GOT3 (cell line): ENCODE measurements around the gene FHAD1.
"Not testable (repeated sequence)": the region's sequence is repeated elsewhere in the genome, so short reads cannot be mapped to it uniquely, and the experiment has no call there.

ENCODE experiments used
- DNase-seq: peaks from one replicate; lab custom pipeline; 2025; ENCODE audit warnings: mixed read lengths; lab: John Stamatoyannopoulos, UW

Gene FHAD1

DNA sequence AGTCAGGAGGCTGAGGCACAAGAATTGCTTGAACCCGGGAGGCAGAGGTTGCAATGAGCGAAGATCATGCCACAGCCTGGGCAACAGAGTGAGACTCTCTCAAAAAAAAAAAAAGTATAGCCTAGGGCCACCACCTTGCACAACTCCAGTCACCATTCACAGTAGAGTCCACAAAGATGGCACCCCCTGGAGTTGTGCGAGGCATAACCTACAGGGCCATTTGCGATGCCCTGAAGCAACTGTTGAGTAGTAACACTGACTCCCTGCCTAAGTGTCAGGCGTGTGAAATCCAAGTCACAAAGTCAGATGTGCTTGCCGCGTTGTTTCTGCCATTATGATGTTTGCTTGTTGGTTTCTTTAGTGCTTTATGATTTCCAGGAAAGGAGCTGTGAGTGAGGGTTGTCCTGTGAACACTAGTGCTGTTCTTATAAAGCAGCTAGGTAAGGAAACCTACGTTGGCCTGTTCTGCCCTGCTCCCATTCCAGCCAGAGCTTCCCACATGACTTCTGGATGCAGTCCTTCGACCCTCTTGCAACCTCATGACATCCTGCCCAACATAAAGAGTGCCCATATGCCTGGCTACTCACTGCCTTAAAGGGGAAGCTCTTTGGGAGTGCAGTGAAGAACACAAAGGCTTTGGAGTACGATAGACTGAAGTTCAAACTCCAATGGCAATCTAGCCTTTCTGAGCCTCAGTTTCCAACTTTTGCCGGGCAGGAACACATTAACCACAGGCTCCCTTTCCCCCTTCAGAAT lies 29.8 kb downstream of the FHAD1 start:
- no peak for DNase-seq

DNA sequence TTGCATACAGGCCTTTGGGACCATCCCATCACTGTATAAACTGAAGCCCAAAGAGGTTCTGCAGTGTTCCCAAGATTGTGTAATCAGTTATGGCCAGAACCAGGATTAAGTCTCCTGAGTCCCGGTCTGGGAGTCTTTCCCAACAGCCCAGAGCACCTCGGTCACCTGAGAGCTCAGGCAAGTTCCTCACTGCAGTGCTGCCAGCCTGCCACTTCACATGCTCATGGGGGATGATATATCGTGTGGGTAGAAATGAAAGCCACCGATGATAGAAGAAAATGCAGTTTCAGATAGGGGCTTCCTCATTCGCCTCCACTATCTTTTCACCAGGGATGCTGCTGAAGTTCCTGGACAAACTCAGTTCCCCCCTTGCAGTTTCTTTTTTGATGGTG lies 30.4 kb downstream of the FHAD1 start:
- DNase-seq: no peak

- DNase-seq: no peak
These were observed 30.9 kb downstream of the FHAD1 start for GRCh38 chr1:15277933-15278332.

- DNase-seq: no peak
These were observed 32.7 kb downstream of the FHAD1 start for GRCh38 chr1:15279576-15280230.

DNA sequence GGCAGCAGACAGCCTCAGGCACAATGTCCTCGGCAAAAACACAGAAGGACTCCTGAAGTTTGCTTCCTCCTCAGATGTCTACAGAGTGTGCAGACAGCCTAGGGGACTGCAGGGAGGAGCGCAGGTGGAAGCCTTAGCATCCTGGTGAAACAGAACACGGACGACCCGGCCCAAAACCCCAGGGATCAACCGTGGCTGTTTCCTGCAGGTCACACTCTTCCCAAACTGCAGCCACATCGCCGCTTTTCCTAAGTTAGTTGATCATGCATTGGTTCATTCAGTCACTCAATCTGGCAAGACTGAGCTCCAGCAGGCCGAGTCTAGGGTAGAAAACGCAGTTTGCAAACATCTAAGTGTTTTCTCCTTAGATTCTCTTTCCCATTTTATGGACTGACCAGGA lies 33.4 kb downstream of the FHAD1 start:
- DNase-seq: no peak

GRCh38 chr1:15282038-15282437 lies 35.0 kb downstream of the FHAD1 start:
- no peak for DNase-seq

DNA sequence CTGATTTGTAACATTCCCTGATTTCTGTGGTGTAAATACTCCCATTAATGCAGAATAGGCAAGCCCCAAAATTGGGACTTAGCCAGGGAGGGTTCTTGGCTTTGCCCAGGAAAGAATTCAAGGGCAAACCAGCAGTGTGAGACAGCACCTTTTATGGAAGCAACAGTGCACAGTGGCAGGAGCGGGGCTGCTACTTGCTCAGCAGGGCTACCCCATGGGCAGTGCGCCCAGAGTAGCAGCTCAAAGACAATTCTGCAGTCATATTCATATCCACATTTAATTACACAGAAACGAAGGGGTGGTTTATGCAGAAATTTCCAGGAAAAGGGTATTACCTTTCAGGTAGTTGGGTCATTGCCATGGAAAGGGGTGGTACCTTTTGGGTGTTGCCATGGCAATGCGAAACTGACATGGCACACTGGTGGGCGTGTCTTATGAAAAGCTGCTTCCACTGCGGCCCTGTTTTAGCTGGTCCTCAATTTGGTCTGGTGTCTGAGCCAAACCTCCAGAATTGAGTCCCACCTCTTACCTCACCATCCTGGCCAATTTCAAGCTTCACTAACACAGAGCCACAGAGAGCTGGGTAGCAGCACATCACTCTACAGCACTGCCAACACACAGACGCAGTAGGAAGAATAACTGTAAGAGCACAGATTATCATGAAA lies 35.9 kb downstream of the FHAD1 start:
- no peak for DNase-seq

GRCh38 chr1:15283526-15283925 lies 36.5 kb downstream of the FHAD1 start:
- DNase-seq: no peak

- no peak for DNase-seq
These were observed 39.4 kb downstream of the FHAD1 start for GRCh38 chr1:15286452-15286851.

- DNase-seq: no peak
These were observed 40.3 kb downstream of the FHAD1 start for GRCh38 chr1:15287035-15287979.

GRCh38 chr1:15288173-15288926 lies 41.3 kb downstream of the FHAD1 start:
- DNase-seq: no peak

DNA sequence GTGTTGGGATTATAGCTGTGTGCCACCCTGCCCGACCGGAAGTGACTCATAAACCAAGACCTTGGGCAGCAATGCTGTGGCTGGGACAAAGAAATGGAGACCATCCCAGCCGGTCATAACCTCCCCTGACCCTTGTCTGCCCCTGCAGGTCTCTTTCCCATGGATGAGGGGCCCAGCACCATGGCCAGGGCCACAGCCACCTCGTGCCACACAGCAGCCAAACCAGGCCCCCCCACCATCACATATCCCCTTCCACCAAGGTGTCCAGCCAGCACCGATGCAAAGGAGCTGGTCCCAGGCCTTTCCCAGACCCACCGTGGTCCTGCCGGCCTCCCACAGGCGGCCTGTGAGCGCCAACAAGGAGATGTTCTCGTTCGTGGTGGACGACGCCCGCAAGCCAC lies 42.2 kb downstream of the FHAD1 start:
- DNase-seq: no peak

DNA sequence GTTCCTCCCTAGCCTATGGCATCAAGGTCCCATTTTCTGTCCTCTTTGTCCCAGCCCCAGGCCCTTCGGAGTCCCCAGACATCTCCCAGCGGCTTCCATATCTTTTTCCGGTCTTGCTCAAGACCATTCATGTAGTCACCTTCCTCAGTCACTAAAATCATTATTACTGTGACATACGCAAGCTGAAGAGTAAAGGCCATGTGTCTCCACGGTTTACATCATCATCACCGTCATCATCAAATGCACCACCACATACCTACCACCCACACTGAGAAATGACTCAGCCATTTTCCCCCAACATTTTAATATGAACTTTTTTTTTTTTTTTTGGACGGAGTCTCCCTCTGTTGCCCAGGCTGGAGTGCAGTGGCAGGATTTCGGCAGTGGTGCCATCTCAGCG lies 43.4 kb downstream of the FHAD1 start:
- no peak for DNase-seq

GRCh38 chr1:15295696-15296095 lies 48.7 kb downstream of the FHAD1 start:
- no peak for DNase-seq

DNA sequence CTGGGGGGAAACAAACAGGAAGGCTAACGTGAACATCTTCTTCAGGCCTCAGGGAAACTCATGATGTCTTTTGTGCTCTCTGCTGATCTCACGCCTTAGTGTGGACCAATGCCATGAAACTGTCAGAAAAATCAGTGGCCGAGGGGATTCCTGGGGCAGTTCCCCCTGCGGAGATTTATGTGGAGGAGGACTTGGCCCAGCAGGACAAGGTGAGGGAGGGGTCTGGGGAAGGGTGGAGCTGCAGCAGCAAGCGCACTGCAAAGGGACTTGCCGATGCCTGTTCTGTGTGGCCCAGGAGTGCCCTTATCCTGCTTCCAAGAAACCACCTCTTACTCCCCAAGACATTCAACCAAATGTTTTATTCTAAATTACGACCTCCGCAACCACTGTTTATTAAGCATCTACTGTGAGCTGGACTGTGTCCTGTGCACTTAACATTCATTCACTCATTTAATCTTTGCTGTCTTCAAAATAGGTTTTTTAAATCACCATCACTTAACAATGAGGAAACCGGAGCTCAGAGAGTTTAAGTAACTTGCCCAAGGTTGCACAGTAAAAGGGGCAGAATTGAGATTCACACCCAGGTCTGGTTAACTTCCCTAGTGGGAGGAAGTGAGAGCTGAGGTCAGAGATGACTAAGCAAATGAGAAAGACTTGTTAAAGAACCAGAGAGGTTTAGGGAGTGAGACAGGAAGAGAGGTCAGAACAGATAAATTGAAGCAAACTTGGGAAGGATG lies 49.7 kb downstream of the FHAD1 start:
- DNase-seq: no peak

GRCh38 chr1:15297975-15298374 lies 51.0 kb downstream of the FHAD1 start:
- DNase-seq: not testable (repeated sequence)

- no peak for DNase-seq
These were observed 52.2 kb downstream of the FHAD1 start for GRCh38 chr1:15299179-15299578.

DNA sequence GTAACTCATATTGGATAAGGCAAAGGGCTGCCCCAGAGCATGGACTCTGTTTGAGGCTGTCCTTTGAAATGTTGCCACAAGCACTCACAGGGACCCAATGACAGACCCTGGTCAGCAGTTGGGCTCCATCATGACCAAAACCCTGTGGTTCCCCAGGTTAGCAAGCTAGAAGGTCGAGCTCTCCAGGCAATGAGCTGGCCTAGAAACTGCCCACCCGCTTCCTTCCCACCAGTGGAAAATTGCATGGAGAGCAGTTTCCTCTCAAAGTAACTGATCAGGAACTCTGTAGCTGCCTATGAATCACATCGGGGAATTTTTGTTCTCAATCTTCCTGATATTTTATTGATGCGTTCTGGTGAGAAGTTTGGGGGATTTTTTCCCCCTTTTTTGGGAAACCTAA lies 52.8 kb downstream of the FHAD1 start:
- no peak for DNase-seq

DNA sequence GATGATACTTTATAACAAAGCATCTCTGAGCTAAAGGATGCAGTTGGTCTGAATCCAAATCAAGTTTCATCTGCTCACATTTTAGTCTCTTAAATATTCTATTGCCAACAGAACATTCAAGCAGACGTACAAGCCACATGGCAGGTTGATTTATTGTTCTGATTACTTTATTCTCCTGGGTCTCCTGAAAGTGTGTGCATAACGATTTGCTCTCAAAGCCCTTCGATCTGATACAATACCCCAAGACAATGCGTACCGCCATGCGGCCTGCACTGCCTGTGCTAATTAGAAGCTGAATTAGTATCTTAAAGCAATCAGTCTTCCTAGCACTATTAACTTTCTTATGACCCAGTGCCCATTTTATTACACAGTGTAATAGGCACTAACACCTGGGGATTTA lies 56.9 kb downstream of the FHAD1 start:
- DNase-seq: no peak

DNA sequence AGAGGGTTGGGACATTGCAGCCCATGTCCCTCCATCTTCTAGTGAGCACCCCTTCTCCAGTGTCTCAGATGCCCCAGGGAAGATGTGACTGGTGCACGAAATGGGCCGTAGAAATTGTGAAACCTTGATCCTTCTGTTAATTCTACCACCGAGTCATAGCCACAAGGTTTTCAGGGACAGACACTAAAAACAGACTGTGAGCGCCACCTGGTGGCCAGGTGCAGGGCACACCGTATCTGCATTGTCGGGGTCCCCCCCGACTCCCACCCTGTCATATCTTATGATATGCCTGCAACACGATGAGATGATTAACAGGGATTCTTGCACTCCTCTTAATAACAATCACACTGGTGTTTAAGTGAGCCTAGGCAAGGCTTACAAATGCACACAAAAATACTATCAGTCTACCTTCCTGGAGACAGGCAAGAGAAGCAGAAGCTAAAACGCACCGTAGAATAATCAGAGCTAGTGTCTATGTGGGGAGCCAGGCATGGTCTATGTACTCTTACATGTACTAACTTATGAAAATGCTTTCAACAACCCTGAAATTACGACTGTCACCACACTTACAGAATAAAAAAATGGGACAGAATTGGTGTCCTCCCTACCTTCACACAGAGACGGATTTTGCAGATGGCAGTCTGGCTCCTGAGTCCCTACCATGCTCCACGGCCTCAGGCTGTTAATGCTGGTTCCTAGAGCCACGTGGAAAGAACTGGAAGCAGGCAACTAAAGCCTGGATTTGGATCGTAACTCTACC lies 57.9 kb downstream of the FHAD1 start:
- DNase-seq: no peak
